ENCODE measurements around the gene ZNF709.
"Not testable (repeated sequence)": the region's sequence is repeated elsewhere in the genome, so short reads cannot be mapped to it uniquely, and the experiment has no call there.

The ZNF709 gene

DNA sequence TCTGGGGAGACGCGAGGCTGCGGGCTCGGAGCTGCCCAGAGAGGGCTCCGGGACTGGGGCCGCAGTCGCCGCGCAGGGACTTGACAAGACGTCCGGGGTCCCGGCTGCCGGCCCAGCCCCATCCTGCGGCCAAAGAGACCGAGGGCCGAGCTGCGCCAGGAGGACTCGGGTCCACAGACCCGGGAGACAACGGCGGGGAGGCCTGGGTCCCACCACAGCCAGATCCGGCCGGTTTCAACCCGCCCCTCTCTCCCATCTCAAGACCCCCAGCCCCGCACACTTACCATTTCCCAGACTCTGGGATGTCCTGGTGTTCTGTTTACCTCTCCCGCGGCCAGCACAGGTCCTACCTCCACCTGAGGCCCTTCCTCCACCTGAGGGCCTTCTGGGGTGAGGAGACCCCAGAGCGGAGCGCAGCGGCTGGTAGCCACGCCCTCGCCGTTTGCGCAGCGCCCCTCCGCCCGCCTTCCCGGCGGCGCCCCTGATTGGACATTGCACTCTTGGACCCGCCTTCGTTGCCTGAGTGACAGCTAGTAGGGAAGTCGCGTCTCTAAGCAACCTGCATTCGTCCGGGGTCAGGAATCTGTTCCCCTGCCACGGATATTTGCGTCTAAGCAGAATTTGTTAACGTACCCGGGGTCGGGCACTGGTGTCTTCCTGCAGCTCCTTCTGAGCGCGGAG is at the start of gene ZNF709:
TSS of gene ZNF709 (minus strand) at position 446 of the 681 bp plus-strand sequence. CDS start at position 287, 159 bp downstream.
- peak; percentile 84 to 88 for DNase-seq (ENCODE audit: low read depth in 2 of 2)

DNA sequence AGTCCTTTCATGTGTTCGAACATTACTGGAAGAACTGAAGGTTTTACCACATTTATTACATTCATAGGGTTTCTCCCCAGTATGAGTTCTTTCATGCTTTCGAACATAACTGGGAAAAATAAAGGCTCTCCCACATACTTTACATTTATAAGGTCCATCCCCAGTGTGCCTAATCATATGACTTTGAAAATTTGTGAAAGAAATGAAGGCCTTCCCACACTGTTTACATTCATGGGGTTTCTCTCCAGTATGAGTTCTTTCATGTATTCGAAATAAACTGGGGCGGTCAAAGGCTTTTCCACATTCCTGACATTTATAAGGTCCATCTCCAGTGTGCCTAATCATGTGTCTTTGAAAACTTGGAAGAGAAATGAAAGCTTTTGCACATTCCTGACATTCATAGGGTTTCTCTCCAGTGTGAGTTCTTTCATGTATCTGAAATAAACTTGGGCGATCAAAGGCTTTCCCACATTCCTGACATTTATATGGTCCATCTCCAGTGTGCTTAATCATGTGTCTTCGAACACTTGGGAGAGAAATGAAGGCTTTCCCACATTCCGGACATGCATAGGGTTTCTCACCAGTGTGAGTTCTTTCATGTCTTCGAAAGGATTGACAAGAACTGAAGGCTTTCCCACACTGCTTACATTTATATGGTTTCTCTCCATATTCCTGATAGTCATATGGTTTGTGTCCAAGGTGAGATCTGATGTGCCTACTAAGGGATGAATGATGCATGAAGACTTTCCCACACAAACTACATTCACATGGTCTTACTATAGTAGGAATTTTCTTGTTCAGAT is 42.6 kb upstream of the ZNF709 start:
- DNase-seq (ENCODE audit: low read depth in 2 of 2) = no peak

DNA sequence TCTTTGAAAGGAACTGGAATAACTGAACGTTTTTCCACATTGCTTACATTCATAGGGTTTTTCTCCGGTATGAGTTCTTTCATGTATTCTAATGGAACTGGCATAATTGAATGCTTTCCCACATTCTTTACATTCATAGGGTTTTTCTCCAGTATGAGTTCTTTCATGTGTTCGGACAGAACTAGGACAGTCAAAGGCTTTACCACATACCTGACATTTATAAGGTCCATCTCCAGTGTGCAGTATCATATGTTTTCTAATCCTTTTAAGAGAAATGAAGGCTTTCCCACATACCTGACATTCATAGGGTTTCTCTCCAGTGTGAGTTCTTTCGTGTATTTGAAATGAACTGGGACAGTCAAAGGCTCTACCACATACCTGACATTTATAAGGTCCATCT is 41.9 kb upstream of the ZNF709 start:
- no peak for DNase-seq (ENCODE audit: low read depth in 2 of 2)

DNA sequence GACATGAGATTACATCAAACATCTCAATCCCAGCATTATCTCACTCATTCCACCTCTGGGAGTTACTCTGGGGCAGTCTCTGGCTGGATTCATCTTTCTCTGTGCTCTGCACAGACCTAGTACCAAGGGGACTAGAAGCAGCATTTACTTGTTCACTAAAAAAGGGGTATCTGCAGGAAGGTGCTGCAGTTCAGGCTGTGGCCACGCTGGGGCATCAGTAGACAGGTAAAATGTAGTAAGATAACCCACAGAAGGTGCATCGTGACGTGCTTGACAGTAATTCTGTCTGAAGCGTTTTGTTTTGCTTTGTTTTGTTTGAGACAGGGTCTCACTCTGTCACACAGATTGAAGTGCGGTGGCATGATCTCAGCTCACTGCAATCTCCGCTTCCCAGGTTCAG is 37.4 kb upstream of the ZNF709 start:
- DNase-seq (ENCODE audit: low read depth in 2 of 2) = no peak

DNA sequence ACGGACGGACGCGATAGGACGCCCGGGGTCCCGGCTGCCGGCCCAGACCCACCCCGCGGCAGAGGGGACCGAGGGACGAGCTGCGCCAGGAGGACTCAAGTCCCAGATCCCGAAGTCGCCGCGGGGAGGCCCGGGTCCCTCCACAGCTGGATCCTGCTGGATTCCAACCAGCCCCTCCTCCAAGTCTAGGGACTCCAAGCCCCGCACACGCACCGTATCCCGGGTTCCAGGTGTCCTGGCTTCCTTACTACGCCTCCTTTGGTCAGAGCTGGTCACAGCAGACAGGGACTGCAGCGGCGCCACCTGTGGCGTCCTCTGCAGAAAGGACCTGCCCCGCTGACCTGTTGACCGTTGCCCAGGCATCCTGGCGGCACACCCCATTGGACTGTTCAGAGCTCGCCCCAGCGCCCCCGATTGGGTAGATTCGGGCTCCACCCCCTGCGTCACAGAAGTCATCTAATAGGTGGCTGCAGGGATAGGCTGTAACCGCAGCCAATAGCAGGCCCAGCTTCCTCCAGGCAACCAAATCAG is 29.0 kb upstream of the ZNF709 start:
- DNase-seq (ENCODE audit: low read depth in 2 of 2) = no peak

DNA sequence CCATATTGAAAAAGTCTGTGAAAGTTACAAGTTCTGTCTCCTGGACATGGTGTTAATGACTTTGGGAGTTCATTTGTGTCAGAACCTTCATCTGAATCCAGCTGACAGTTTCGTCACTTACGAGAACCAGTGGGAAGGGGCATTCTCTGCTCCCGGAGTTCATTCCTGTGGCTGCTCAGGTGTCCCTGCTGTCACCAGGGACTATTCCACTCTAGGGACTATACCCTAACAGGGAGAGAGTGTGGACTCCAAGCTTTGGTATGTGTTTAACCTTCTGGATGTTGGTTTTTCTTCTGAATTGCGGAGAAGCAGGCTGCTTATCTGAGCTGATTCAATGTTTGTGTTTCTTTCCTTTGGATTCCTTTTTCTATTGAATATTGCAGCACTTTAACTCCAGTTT is 12.4 kb upstream of the ZNF709 start:
- no peak for DNase-seq (ENCODE audit: low read depth in 2 of 2)

DNA sequence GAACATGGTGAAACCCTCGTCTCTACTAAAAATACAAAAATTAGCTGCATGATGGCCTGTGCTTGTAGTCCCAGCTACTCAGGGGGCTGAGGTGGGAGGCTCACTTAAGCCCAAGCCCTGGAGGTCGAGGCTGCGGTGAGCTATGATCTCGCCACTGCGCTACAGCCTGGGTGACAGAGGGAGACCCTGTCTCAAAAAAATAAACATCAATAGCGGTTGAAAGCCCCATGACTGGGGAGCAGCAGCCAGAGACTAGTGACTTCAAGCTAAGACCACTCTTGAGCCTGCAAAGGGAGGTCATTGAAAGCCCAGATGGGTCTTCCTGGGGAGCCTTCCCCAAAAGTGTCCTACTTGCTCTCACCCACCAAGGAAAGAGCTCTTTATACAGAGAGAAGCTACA is 11.9 kb upstream of the ZNF709 start:
- no peak for DNase-seq (ENCODE audit: low read depth in 2 of 2)

DNA sequence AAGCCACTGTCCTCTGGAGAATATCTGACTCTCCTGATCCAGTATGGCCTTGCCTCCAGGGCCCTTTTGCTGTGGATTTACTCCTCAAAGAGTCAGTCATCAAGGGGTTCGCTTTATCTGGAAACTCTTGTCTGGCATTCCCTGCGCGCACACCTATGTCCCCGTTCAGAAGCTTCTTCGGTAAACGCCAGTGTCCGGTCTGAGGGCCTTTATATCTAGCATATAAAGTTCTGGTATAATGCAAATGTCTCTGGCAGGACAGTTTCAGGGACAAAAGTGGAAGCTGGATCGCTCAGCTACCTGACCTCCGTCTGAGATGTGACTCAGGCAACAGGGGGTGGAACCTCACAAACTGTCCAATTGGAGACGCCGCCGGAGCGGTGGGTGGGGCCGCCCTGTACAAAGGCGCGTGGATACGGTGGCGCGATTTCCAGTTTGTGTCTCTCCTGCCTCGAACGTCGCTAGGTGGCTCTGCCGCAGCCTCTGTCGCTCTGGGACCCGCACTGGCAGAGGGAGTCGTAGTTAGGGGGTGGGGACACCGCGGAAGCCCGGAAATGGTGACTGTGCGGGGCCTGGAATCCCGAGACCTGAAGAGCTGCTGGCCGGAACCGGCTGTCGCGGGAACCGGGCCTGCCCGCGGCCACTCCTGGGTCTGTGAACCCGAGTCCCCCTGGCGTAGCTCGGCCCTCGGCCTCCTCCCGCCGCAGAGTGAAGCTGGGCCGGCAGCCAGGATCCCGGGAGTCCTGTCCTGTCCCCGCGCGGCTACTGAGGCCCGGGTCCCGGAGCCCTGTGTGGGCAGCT is 10.6 kb upstream of the ZNF709 start:
- DNase-seq (ENCODE audit: low read depth in 2 of 2) = peak; percentile 88 to 92

DNA sequence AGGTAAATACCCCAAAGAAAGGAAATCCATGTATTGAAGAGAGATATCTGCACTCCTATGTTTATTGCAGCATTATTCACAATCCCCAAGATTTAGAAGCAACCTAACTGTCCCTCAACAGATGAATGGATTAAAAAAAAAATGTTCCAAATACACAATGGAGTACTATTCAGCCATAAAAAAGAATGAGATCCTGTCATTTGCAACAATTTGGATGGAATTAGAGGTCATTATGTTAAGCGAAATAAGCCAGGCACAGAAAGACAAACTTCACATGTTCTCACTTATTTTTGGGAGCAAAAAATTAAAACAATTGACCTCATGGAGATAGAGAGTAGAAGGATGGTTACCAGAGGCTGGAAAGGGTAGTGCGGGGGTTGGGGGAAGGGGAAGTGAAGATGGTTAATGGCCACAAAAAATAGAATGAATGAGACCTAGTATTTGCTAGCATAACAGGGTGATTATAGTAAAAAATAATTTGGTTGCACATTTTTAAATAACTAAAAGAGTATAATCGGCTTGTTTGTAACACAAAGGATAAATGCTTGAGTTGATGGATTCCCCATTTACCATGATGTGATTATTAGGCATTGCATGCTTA is 9.7 kb upstream of the ZNF709 start:
- DNase-seq (ENCODE audit: low read depth in 2 of 2) = no peak

DNA sequence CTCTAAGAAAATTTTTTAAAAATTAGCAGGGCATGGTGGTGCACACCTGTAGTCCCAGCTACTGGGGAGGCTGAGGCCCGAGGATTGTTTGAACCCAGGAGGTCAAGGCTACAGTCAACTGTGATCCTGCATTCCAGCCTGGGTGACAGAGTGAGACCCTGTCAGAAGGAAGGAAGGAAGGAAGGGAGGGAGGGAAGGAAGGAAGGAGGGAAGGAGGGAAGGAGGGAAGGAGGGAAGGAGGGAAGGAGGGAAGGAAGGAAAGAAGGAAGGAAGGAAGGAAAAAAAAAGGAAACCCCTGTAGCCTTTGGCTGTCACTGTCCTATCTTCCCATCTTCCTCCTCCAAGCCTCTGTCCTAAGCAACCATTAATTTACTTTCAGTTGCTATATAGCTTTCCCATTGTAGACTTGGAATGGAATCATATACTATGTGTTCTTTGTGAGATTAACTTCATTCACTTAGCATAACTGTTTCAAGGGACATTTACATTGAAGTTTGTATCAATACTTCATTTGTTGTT is 1.7 kb upstream of the ZNF709 start:
- not testable (repeated sequence) for DNase-seq (ENCODE audit: low read depth in 2 of 2)

DNA sequence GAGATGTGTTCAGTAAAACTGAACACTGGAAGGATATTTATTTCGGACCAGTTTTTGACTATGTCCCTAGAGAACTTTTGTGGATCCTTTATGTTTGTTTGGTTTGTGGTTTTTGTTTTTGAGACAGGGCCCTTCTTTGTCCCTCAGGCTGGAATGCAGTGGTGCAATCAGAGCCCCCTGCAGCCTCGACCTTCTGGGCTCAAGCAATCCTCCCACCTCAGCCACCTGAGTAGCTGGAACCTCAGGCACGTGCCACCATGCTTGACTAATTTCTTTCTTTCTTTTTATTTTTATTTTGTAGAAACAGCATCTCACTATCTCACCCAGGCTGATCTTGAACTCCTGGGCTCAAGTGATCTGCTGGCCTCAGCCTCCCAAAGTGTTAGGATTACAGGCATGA is 955 bp upstream of the ZNF709 start:
- DNase-seq (ENCODE audit: low read depth in 2 of 2) = no peak

DNA sequence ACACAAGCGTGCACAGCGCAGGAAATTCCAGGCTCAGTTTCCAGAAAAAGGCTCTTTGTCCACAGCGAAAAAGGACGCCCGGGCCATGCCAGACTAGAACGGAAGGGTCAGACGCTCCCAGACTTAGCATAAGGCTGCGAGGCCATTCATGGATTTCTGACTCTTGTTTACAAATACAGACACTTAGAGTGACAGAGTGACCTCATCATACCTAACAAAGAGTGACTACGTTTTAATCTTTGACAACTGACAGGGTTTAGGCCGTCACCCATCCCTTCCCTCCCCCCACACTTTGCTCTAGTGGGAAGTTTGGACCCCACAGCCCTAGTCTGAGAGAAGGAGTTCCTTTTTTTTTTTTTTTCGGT is 418 bp upstream of the ZNF709 start:
- no peak for DNase-seq (ENCODE audit: low read depth in 2 of 2)

DNA sequence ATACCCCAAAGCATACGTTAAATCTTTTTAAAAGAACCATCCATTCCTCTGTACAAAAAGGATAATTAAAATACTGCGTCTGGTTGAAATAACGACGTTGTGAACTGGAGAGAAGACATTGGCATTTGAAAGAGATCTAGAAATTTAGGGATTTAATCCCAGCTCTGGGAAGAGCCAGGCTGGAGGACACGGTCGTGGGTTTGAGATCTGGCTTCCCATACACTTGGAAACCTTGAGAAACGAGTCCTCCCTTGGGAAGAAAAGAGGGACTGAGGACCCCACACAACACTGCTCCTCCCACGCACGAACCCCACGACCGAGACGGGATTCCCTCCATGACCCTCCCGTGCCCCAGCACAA is 625 bp downstream of the ZNF709 start:
- DNase-seq (ENCODE audit: low read depth in 2 of 2) = no peak

DNA sequence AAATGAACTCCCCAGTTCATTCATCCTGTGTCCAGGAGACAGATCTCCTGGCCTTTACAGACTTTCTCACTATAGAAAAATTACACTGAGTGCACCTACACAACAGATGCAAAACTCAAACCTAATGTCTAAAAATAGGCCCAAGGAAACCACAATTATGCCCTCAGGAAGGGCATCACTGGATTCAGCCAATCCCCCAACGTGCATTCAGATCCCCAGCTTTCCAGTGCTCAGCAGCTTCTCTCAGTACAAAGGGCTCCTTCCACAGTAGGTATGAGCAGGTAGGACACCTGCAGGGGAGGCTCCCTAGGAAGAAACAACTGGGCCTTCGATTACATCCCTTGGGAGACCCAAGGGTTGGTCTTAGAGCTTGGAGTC is 2.1 kb downstream of the ZNF709 start:
- no peak for DNase-seq (ENCODE audit: low read depth in 2 of 2)

DNA sequence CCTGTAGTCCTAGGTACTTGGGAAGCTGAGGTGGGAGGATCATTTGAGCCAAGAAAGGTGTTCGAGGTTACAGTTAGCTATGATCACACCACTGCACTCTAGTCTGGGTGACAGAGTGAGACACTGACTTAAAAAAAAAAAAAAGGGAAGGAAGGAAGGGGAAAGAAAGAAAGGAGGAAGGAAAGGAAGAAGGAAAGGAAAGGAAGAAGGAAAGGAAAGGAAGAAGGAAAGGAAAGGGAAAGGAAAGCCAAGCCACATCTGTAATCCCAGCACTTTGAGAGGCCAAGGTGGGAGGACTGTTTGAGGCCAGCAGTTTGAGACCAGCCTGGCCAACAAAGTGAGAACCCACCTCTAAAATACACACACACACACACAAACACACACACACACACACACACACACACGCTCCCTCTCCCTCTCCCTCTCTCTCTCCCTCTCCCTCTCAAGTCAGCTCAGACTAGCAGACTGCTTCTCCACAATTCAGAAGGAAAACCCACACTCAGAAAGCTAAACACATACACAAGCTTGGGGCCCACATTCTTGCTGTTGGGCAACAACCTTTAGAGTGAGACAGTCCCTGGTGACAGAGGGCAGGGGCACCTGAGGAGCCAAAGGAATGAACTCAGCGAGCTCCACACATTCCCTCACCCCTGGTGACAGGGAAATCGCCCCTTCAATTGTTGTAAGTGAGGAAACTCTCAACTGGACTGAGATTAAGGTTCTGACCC is 2.7 kb downstream of the ZNF709 start:
- DNase-seq (ENCODE audit: low read depth in 2 of 2) = no peak

DNA sequence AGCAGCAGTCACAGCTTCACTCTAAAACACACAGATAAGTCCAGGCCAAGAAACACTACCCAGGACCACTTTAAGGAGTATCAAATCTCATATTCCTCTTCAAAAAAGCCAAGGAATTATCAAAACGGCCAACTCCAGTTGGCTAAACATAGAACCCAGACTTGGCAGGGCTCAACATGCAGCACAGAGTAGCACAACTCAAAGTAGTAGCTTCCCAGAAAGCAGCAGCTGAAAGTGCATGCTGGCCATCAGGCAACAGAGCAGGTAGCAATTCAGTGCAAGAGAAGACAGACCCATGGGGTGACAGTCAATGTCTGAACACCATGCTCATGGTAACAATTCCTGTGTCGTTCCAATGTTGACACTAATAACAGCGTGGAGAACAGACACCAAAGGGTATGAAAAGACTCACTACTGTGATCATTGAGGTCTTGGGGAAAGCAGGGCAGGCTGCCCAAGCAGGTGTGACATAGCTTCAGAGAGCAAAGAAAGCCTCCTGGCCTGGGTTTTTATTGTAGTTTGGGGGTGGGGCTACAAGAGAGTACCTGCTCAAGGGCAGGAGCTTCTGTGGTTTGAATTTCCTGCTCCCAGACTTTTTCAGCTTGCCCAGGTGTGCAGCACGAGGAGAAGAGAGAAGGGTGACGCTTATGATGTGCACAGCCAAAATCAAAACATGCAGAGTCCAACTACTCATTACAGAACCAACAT is 6.2 kb downstream of the ZNF709 start:
- no peak for DNase-seq (ENCODE audit: low read depth in 2 of 2)

DNA sequence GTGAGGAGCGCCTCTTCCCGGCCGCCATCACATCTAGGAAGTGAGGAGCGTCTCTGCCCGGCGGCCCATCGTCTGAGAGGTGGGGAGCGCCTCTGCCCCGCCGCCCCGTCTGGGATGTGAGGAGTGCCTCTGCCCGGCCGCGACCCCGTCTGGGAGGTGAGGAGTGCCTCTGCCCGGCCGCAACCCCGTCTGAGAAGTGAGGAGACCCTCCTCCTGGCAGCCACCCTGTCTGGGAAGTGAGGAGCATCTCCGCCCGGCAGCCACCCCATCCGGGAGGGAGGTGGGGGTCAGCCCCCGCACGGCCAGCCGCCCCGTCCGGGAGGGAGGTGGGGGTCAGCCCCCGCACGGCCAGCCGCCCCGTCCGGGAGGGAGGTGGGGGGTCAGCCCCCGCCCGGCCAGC is 17.0 kb downstream of the ZNF709 start:
- not testable (repeated sequence) for DNase-seq (ENCODE audit: low read depth in 2 of 2)

DNA sequence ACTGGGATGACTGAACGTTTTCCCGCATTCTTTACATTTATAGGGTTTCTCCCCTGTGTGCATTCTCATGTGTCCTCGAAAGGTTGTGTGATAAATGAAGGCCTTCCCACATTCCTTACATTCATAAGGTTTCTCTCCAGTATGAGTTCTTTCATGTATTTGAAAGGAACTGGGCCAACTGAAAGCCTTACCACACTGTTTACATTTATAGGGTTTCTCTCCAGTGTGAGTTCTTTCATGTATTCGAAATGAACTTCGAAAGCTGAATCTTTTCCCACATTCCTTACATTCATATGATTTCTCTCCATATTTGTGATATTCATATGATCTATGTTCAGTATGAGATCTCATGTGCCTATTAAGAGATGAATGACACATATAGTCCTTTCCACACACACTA is 19.4 kb downstream of the ZNF709 start:
- DNase-seq (ENCODE audit: low read depth in 2 of 2) = no peak

DNA sequence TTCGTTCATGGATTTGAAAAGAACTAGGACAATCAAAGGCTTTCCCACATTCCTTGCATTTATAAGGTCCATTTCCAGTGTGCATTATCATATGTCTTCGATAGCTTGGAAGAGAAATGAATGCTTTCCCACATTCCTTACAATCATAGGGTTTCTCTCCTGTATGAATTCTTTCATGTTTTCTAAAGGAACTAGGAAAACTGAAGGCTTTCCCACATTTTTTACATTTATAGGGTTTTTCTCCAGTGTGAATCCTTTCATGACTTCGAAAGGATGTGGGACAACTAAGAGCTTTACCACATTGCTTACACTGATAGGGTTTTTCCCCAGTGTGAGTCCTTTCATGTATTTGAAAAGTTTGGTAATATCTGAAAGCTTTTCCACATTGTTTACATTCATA is 19.8 kb downstream of the ZNF709 start:
- DNase-seq (ENCODE audit: low read depth in 2 of 2) = no peak

DNA sequence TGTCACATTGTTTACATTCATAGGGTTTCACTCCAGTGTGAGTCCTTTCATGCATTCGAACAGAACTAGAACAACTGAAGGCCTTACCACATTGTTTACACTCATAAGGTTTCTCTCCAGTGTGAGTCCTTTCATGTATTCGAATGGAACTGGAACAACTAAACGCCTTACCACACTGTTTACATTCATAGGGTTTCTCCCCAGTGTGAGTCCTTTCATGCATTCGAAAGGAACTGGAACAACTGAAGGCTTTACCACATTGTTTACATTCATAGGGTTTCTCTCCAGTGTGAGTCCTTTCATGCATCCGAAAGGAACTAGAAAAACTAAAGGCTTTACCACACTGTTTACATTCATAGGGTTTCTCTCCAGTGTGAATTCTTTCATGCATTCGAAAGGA is 20.5 kb downstream of the ZNF709 start:
- DNase-seq (ENCODE audit: low read depth in 2 of 2) = not testable (repeated sequence)

DNA sequence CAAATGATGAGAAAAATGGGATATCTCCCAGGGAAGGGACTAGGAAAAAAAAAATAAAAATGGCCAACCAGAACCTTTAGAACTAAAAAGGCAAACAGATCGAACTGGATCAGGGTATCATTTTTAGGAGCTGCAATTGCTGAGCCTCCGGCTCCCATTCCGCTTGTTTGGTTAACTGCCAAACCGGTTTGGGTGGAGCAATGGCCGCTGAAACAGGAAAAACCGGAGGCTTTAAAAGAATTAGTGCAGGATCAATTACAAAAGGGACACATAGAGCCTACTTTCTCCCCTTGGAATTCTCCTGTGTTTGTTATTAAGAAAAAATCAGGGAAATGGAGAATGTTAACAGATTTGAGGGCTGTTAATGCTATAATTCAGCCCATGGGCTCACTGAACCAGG is 31.1 kb downstream of the ZNF709 start:
- no peak for DNase-seq (ENCODE audit: low read depth in 2 of 2)

Data from stimulated activated CD4-positive, alpha-beta T cell treated with anti-CD3 and anti-CD28 coated beads, Interleukin-1b, Interleukin-23, amount 100 ng/mL, for 4 hours (primary cell).